ENCODE results near the gene TPM1. TPM values are rescaled to one million over a fixed set of nuclear protein-coding genes. Genes with fewer than 3 reads are reported as not detected.

Gene TPM1
- total RNA-seq, 2 experiments from 2014 or later: 8.0 to 8.5 TPM

- ChIA-PET CTCF (no interaction called here), POLR2A (no interaction called here)
These were observed 9.7 kb downstream of the TPM1 start for GRCh38 chr15:63052077-63052841.

- ChIA-PET POLR2A (interaction anchor here (0.7 kb wide), 1 partner anchor 310 kb away, joined by 7 read pairs; no protein-coding TSS in a partner anchor), CTCF (interaction anchor here (0.7 to 2.5 kb wide), 2 partner anchors 41 to 222 kb away, joined by 3 to 7 read pairs; no protein-coding TSS in a partner anchor)
These were observed 10.6 kb downstream of the TPM1 start for GRCh38 chr15:63052961-63053698.

- CTCF ChIA-PET: interaction anchor here (0.6 to 2.5 kb wide), 2 partner anchors 34 to 40 kb away, joined by 3 to 7 read pairs; no protein-coding TSS in a partner anchor
- POLR2A ChIA-PET: no interaction called here
These were observed 11.7 kb downstream of the TPM1 start for GRCh38 chr15:63054281-63054683.

GRCh38 chr15:63054985-63055384 is 12.4 kb downstream of the TPM1 start:
- ChIA-PET POLR2A (no interaction called here), CTCF (interaction anchor here (0.6 to 2.5 kb wide), 2 partner anchors 33 to 40 kb away, joined by 3 to 7 read pairs; no protein-coding TSS in a partner anchor)

- CTCF ChIA-PET: interaction anchor here (2.8 kb wide), 1 partner anchor 9 kb away, joined by 11 read pairs; no protein-coding TSS in a partner anchor
- POLR2A ChIA-PET: no interaction called here
These were observed 14.3 kb downstream of the TPM1 start for GRCh38 chr15:63056829-63057228.

DNA sequence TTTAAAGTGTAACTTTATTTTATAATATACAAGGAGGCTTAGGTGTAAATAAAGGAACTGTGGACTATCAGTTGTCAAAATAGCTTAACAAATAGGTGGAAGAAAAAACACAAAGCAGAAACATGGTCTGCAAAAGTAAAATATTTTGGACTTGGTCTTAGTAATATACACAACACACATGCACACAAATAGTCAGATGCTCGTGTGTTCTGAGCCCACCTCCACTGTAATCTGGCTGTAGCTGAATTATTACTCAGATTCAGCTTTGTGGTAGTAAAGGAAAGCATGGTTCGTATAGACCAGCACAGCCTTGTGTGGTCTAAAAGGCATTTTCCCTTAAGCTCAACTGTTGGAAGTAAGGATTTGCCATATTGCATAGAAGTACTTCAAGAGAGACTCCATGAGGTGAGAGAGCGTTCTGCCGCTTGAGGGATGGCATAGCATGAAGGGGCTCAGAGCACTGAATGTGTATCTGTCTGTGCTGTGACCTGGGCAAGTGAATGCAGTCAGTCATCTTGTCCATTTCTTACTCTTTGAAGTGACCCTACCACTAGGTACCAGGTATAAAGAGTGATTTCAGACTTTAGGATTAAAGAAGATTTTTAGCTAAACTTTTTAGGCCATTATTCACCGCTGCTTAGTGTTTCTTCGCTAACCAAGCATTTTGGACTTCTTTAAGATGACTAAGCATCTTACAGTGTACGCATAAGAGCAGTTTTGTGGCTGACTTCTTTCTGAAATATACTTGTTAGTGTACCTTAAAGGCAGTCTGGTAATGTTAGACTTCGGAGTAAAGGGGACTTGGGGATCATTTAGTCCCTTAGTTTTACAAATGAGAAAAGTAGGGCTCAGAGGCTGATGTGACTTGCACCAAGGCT is 15.2 kb downstream of the TPM1 start:
- CTCF ChIA-PET: interaction anchor here (2.8 kb wide), 1 partner anchor 10 kb away, joined by 11 read pairs; no protein-coding TSS in a partner anchor
- POLR2A ChIA-PET: no interaction called here

- CTCF ChIA-PET: no interaction called here
- POLR2A ChIA-PET: no interaction called here
These were observed 16.5 kb downstream of the TPM1 start for GRCh38 chr15:63059075-63059474.

GRCh38 chr15:63059573-63060216 is 17.1 kb downstream of the TPM1 start:
- ChIA-PET CTCF (no interaction called here), POLR2A (no interaction called here)

DNA sequence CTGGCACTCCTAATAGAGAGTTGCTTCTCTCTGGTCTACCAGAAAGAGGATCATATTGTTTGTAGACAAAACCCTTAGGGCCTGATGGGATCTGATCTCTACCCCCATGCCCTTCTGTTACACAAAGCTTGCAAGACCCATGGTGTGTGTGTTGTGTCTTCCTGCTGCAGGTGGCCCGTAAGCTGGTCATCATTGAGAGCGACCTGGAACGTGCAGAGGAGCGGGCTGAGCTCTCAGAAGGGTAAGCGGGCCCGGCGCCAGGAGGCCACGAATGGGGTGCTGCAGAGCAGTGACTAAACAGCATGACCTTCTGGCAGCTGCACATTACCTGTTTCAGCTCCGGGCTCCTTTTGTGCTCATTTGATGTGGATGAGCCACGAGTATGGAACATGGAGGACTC is 18.2 kb downstream of the TPM1 start:
- CTCF ChIA-PET: interaction anchor here (4.5 kb wide), 1 partner anchor 13 kb away, joined by 14 read pairs; no protein-coding TSS in a partner anchor

DNA sequence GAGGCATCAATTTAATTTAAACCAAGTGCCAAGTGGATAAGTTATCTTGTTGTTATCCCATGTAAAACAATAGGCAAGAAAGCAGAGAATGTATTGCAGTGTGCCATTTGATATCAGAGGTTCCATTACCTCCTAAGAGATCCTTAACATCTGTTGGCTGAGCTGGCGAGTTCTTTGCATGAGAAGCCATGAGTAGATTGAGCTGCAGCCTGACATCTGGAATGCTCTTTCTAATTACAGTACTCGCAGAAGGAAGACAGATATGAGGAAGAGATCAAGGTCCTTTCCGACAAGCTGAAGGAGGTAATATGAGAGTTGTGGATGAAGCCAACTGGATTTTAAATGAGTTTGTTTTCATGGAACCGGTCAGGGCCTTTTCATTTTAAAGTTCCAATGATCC is 19.4 kb downstream of the TPM1 start:
- CTCF ChIA-PET: interaction anchor here (4.5 kb wide), 1 partner anchor 14 kb away, joined by 14 read pairs; no protein-coding TSS in a partner anchor
- POLR2A ChIA-PET: no interaction called here

More for the DNA sequence above, 18.2 kb downstream of the TPM1 start:
- POLR2A ChIA-PET: no interaction called here

DNA sequence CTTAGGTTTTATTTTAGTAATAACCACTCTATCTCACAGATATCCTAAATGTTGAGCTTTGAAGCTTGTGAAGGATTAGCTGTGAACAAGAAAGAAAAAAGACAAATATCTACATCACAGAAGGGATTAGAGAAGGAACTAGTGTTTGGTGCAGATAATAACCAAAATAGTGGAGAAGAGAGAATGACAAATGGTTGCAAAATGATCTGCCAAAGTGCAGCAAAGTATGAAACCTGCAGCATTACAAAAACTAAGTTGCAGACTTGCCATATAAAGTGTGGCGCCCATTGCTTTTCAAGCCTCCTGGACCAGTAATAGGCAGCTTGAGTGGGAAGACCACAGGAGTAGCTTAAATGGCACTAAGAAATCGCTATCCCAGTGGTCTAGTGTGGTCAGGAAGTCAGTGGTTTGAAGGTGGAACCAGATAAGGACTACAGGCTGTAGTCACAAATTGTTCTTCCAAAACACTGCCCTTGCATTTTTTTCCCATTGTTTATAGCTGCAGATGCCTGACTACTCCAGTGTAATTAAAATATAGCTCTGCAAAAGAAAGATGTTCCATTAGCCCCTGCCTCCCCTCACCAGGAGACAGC is 20.7 kb downstream of the TPM1 start:
- CTCF ChIA-PET: interaction anchor here (4.5 kb wide), 1 partner anchor 15 kb away, joined by 14 read pairs; no protein-coding TSS in a partner anchor
- POLR2A ChIA-PET: no interaction called here

DNA sequence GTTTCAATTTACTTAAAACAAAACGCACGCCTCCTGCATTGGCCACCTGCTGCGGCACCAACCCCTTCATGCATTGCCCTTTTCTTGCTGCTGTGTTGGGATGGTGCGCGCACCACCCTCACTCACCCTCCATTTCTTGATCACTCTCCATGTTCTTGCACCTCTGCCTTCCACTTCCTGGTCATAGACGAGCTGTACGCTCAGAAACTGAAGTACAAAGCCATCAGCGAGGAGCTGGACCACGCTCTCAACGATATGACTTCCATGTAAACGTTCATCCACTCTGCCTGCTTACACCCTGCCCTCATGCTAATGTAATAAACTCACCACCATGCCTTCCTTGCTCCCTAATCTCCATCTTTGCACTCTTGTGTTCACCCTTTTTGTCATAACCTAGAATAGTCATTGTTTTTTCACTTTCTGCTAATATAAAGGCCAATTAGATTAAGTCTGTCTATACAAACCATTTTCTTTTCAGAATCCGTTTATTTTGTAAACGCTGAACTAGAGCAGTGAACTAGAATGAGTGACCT is 21.4 kb downstream of the TPM1 start:
- CTCF ChIA-PET: interaction anchor here (4.5 kb wide), 1 partner anchor 16 kb away, joined by 14 read pairs; no protein-coding TSS in a partner anchor
- POLR2A ChIA-PET: no interaction called here

- ChIA-PET CTCF (no interaction called here), POLR2A (no interaction called here)
These were observed 23.0 kb downstream of the TPM1 start for GRCh38 chr15:63065262-63066221.

DNA sequence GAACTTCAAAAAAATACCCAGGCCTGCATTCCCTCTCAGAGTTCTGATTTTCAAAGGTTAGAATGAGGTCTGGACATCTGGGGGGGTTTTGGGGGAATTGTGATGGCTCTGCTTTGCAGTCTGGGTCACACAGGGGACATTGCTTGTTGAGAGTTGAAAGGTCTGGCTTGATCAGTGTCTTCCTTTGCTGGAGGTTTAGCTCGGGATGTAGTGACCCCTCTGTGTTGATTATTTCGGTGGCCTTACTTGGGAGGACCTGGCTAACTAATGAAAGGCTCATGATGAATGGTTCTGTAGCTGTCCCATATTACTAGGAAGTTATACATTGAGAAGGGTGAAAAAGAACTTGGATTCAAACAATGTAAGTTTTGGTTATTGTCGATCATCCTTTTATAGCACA is 23.7 kb downstream of the TPM1 start:
- ChIA-PET CTCF (no interaction called here), POLR2A (no interaction called here)

DNA sequence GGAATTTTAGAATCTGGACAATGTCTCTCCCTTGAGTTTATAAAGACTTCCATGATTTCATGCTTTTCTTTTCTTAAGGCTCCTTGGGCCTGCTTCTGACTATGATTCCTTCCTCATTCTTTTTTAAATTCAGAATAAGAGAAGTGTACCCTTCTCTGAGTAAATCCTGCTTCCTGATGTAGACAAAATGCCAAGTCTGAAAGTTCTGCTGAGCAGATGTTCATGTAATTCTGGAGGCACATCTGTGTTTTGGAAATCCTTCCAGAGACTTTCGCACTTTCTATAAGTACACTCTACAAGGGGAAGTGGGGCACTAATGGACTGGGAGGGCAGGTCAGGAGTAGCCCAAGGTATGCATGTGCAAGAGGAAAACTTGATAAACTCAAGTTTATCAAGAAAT is 24.8 kb downstream of the TPM1 start:
- POLR2A ChIA-PET: no interaction called here
- CTCF ChIA-PET: no interaction called here

GRCh38 chr15:63067976-63068743 is 25.6 kb downstream of the TPM1 start:
- CTCF ChIA-PET: no interaction called here
- POLR2A ChIA-PET: no interaction called here

DNA sequence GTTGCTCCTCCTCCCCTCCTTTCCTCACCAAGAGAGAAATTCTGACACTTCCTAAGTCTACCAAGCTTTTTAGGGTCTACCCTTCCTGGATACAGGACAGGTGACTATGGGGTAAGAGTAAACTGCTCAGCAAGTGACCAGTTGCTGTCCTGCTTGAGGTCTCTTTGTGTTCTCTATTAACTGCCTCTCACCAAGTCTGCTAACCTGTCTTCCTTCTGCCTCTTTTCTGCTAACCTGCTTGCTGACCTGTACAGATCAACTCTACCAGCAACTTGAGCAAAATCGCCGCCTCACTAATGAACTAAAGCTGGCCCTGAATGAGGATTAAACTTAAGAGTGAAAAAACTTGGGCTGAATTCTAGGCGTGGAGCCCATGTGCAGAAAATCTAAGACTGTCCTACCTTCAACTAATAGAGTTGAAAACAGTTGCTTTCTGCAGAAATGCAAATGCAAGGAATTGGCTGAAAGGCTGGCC is 27.1 kb downstream of the TPM1 start:
- POLR2A ChIA-PET: no interaction called here
- CTCF ChIA-PET: no interaction called here

Measured in activated CD8-positive, alpha-beta memory T cell treated with anti-CD3 and anti-CD28 coated beads for 36 hours (primary cell).